Measurements from ENCODE around the gene ZNF407.

ZNF407 gene

DNA sequence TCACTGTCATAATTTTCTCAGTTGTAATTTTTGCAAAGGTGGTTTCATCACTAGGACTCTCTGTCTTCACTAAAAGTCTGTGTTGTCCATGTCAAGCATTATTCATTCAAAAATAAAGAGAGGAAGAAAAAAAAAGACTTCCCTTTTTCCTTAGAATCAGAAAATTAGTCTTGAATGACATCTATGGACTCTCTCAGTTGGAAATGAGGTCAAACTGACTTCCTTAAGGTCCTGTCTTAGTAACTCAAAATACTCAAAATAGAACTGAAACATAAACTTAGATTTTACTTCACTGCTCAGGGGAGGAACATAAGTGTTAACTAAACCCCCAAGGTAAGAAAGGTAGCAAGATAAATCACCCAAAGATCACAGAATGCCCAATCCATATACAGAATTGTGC lies 2.2 kb upstream of the ZNF407 start:
- peaks cover 0 to 24% (median 20%) of the 10 kb centered on the region in 11 experiments; a peak in 16 of 22 replicates for H4K20me1 ChIP-seq
- peak overlapping the region; percentile 67 to 94 (median 88); a peak in 17 of 20 replicates for H3K4me3 ChIP-seq
- no peaks in the 10 kb centered on the region for H3K27me3 ChIP-seq
- H3K27ac ChIP-seq, result peak overlapping the region; percentile 93 to 100 (median 98); a peak in 21 of 22 replicates
- H3K9ac ChIP-seq, result peak overlapping the region; percentile 89 to 99 (median 99); a peak in 21 of 22 replicates
- H3K4me1 ChIP-seq, result peaks cover 35 to 78% (median 47%) of the 10 kb centered on the region in 10 experiments
- H3K9me3 ChIP-seq (replicated peaks in 1 of 11), result no peaks in the 10 kb centered on the region
- peak overlapping the region; percentile 85 to 100 (median 97) for H3K4me2 ChIP-seq
- H3K36me3 ChIP-seq, result peaks cover 8 to 35% (median 19%) of the 10 kb centered on the region in 11 experiments; a peak in 19 of 22 replicates
- no peak for TF ChIP-seq Cebpa-rat (IDR thresholded peaks at IDR 0.05)

DNA sequence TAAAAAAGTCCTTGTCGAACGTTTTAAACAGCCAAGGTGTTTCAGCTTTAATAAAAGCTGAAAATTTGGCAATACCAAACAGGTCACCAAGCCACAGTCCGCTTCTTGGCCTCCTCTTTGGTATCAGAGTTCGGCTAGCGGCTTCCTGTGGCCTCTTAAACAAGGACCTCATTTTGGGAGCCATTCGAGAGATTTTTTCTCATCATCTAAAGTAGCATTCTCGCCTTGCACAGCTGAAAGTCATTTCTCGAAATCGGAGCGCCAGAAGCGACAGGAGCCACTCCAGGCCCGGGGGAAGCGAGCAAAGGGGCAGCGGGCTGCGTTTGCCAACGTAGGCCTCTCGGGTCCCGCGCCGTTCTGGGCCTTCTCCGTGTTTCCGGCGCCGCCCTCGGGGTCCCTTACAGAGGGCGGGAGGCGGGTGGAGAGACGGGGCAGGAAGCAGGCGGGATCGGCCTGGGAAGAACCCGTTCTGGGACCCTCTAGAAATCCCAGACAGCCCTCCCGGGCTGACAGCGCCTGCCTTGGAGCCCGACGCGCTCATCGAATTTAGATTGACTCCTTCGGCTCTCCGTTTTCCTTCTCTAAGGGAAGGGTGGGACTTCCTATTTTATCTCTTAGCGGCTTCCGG lies 522 bp upstream of the ZNF407 start:
- peak overlapping the region; percentile 89 to 99 (median 99) for H3K9ac ChIP-seq
- H4K20me1 ChIP-seq, result peaks cover 0 to 41% (median 35%) of the 10 kb centered on the region in 11 experiments; a peak in 17 of 22 replicates
- no peaks in the 10 kb centered on the region for H3K27me3 ChIP-seq
- H3K4me2 ChIP-seq, result peak overlapping the region; percentile 85 to 100 (median 97)
- TF ChIP-seq Cebpa-rat (IDR thresholded peaks at IDR 0.05), result no peak
- peak overlapping the region; percentile 93 to 100 (median 98) for H3K27ac ChIP-seq
- peaks cover 13 to 40% (median 21%) of the 10 kb centered on the region in 11 experiments; a peak in 20 of 22 replicates for H3K36me3 ChIP-seq
- H3K4me3 ChIP-seq, result peak overlapping the region; percentile 67 to 94 (median 88)
- no peaks in the 10 kb centered on the region for H3K9me3 ChIP-seq (replicated peaks in 1 of 11)
- H3K4me1 ChIP-seq, result peaks cover 35 to 61% (median 39%) of the 10 kb centered on the region in 10 experiments

DNA sequence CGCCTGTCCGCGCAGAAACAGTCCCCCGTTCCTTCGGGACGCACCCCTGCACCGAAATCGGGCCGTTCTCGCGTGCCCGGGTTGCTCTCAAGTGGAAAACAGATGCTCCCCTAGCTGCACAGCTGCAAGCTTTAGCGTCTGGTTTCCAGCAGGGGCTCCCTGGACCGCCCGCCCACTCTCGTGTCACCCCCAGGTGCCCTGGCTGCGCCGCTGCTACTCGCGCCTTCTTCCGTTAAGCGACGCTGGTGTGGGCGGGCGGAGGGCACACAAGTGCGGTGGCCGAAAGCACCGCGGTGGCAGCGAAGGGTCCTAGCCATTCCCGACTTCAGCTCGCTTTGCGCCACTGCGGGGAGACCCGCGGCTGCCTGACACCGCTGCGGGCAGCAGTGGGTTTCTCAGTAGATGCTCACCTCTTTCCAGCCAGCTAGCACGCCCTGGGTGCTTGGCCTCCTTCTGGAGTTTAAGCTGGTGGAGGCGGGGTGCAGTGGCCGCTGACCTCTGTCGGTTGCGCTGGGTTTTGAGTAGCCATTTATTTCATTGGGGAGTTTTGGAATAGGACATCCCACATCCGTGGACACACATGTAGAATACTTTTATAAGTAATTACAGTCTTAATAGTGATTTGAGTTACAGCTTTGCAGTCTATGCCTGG lies 806 bp downstream of the ZNF407 start:
- Histone ChIP-seq H3K27ac (peak overlapping the region; percentile 93 to 100 (median 98)), H3K4me3 (peak overlapping the region; percentile 67 to 94 (median 88)), H4K20me1 (peaks cover 7 to 54% (median 47%) of the 10 kb centered on the region in 11 experiments; a peak in 19 of 22 replicates), H3K27me3 (no peaks in the 10 kb centered on the region), H3K4me2 (peak overlapping the region; percentile 70 to 97 (median 89)), H3K36me3 (peaks cover 7 to 28% (median 14%) of the 10 kb centered on the region in 11 experiments; a peak in 19 of 22 replicates), H3K9me3 (replicated peaks in 1 of 11) (no peaks in the 10 kb centered on the region), H3K4me1 (peaks cover 35 to 50% (median 36%) of the 10 kb centered on the region in 10 experiments), H3K9ac (peak overlapping the region; percentile 89 to 99 (median 99))
- no peak for TF ChIP-seq Cebpa-rat (IDR thresholded peaks at IDR 0.05)

DNA sequence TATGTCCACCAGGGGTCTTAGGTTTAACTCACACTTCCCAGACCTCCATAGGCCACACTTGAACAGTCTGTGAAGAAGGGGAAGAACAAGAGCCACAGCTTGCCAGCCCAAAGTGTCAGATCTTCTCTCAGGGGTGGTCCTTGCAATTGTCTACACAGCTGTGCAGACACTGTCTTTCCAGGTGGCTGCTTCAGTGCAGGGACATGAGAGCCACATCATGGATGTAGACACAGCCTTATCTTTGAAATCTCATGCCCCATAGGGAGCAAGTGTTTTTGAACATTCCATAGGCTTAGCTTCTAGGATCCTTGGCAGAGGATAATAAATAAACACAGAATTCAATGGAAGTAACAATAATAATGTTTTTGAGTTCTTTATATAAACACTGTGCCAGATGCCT lies 6.7 kb downstream of the ZNF407 start:
- no peak overlapping the region for H3K4me2 ChIP-seq
- no peak for TF ChIP-seq Cebpa-rat (IDR thresholded peaks at IDR 0.05)
- H3K36me3 ChIP-seq, result peaks cover 0 to 29% (median 6%) of the 10 kb centered on the region in 11 experiments; a peak in 7 of 22 replicates
- H3K9ac ChIP-seq, result no peak overlapping the region
- H4K20me1 ChIP-seq, result peaks cover 11 to 100% (median 81%) of the 10 kb centered on the region in 11 experiments; a peak in 21 of 22 replicates
- H3K4me1 ChIP-seq, result peaks cover 4 to 13% (median 9%) of the 10 kb centered on the region in 10 experiments; a peak in 19 of 20 replicates
- no peak overlapping the region for H3K27ac ChIP-seq
- H3K27me3 ChIP-seq, result no peaks in the 10 kb centered on the region
- H3K4me3 ChIP-seq, result no peak overlapping the region
- H3K9me3 ChIP-seq (replicated peaks in 1 of 11), result no peaks in the 10 kb centered on the region

DNA sequence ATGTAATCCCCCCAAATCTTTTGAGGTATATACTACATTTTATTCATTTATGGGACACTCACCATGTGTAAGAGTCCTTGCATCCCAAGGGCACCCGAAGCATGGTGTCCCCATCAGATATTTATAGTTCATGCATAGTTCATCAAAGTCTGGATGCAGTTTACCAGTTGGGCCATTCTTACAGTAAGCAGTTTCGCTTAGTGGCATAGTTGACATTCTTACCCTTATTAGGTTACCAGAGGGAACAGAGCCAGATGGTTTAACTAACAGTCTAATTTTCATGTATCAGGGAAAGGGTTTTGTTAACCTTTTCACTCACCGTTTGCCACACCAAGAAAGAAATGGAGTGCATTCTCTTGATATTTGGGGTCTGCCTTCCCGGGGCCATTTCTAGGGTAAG lies 7.1 kb downstream of the ZNF407 start:
- H3K9ac ChIP-seq, result no peak overlapping the region
- H3K4me2 ChIP-seq, result no peak overlapping the region
- H4K20me1 ChIP-seq, result peaks cover 11 to 100% (median 83%) of the 10 kb centered on the region in 11 experiments; a peak in 21 of 22 replicates
- no peak for TF ChIP-seq Cebpa-rat (IDR thresholded peaks at IDR 0.05)
- H3K27ac ChIP-seq, result no peak overlapping the region
- peaks cover 0 to 29% (median 6%) of the 10 kb centered on the region in 11 experiments; a peak in 7 of 22 replicates for H3K36me3 ChIP-seq
- H3K4me3 ChIP-seq, result no peak overlapping the region
- no peaks in the 10 kb centered on the region for H3K9me3 ChIP-seq (replicated peaks in 1 of 11)
- peaks cover 0 to 11% (median 5%) of the 10 kb centered on the region in 10 experiments; a peak in 13 of 20 replicates for H3K4me1 ChIP-seq
- H3K27me3 ChIP-seq, result no peaks in the 10 kb centered on the region

GRCh38 chr18:74608681-74609080 lies 11.0 kb downstream of the ZNF407 start:
- Histone ChIP-seq H3K4me1 (peaks cover 0 to 29% (median 10%) of the 10 kb centered on the region in 10 experiments; a peak in 13 of 20 replicates), H3K4me2 (no peak overlapping the region), H3K9ac (no peak overlapping the region), H3K9me3 (replicated peaks in 1 of 11) (no peaks in the 10 kb centered on the region), H4K20me1 (peaks cover 8 to 100% (median 79%) of the 10 kb centered on the region in 11 experiments; a peak in 21 of 22 replicates), H3K27me3 (no peaks in the 10 kb centered on the region), H3K4me3 (no peak overlapping the region), H3K27ac (no peak overlapping the region), H3K36me3 (peaks cover 0 to 16% (median 5%) of the 10 kb centered on the region in 11 experiments; a peak in 5 of 22 replicates)
- TF ChIP-seq Cebpa-rat (IDR thresholded peaks at IDR 0.05), result no peak

DNA sequence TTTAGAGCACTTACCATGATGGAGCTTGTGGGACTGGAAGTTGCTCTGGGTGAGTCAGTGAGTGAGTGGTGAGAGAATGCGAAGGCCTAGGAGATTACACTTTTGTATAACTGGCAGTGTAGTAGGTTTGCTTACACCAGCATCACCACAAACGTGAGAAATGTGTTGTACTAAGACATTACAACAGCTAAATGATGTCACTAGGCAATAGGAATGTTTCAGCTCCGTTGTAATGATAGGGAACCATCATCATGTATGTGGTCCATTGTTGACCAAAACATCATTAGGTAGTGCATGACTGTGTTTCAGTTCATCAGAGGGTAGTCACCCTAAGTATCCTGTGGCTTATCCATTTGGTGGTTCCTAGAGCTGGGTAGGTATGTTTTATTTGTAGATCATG lies 11.9 kb downstream of the ZNF407 start:
- Histone ChIP-seq H3K4me1 (peaks cover 0 to 29% (median 6%) of the 10 kb centered on the region in 10 experiments; a peak in 13 of 20 replicates), H3K27ac (no peak overlapping the region), H3K4me2 (no peak overlapping the region), H3K4me3 (no peak overlapping the region), H3K9ac (no peak overlapping the region), H3K27me3 (no peaks in the 10 kb centered on the region), H4K20me1 (peaks cover 8 to 99% (median 71%) of the 10 kb centered on the region in 11 experiments; a peak in 21 of 22 replicates), H3K9me3 (replicated peaks in 1 of 11) (peaks cover 3 to 6% (median 4%) of the 10 kb centered on the region in 11 experiments; a peak in 19 of 22 replicates), H3K36me3 (peaks cover 0 to 16% (median 5%) of the 10 kb centered on the region in 11 experiments; a peak in 8 of 22 replicates)
- no peak for TF ChIP-seq Cebpa-rat (IDR thresholded peaks at IDR 0.05)

GRCh38 chr18:74610051-74610615 lies 12.5 kb downstream of the ZNF407 start:
- Histone ChIP-seq H3K36me3 (peaks cover 0 to 18% (median 8%) of the 10 kb centered on the region in 11 experiments; a peak in 9 of 22 replicates), H3K27me3 (no peaks in the 10 kb centered on the region), H3K4me3 (no peak overlapping the region), H3K4me2 (0 out of 22 replicates have a peak overlapping the region, but pooled peaks of 1 of the 11 experiments have one; percentile 23), H3K9ac (no peak overlapping the region), H3K27ac (no peak overlapping the region), H4K20me1 (peaks cover 4 to 99% (median 71%) of the 10 kb centered on the region in 11 experiments; a peak in 21 of 22 replicates), H3K9me3 (replicated peaks in 1 of 11) (peaks cover 9 to 11% (median 10%) of the 10 kb centered on the region in 11 experiments), H3K4me1 (peaks cover 0 to 29% (median 6%) of the 10 kb centered on the region in 10 experiments; a peak in 13 of 20 replicates)
- no peak for TF ChIP-seq Cebpa-rat (IDR thresholded peaks at IDR 0.05)

All from BLaER1 treated with 17β-estradiol and CSF1 and Interleukin-3, amounts not matched to agents 10 nM and 100 nM (cell line).